MCF 10A (cell line): ENCODE data around the gene PRLR. TPM values are rescaled to one million over a fixed set of nuclear protein-coding genes. Genes with fewer than 3 reads are reported as not detected.

Experiments
- BruUV-seq: library from RNA; stranded (reverse); fragments of 400-500 nt; replicated peaks from 2 replicates; lab custom pipeline; 2021; lab: Mats Ljungman, UMichigan
- CTCF ChIA-PET: fragments of 300-600 bp; sonication (Branson Sonifier 250); formaldehyde crosslinking; extraction: SDS; loops from one replicate; lab custom pipeline; 2021; ENCODE audit warnings: antibody characterized with exemption, inconsistent platforms; lab: Yijun Ruan, JAX
- POLR2A ChIA-PET: fragments of 300-600, 350-650 bp; sonication (Branson Sonifier 250); formaldehyde crosslinking; extraction: SDS; loops from one replicate; lab custom pipeline; 2020; ENCODE audit warnings: antibody characterized with exemption, inconsistent platforms; lab: Yijun Ruan, JAX
- DNase-seq: peaks from one replicate; pipeline ENCODE4 v3.0.0-alpha.2; 2018; ENCODE audit not compliant: unreplicated experiment
- H3K27ac Mint-ChIP-seq: one replicate; pipeline ENCODE4 v1.8.0; 2022; ENCODE audit warnings: mild to moderate bottlenecking, low read depth, mixed read lengths; ENCODE audit not compliant: unreplicated experiment
- H3K27me3 Mint-ChIP-seq: one replicate; pipeline ENCODE4 v1.8.0; 2022; ENCODE audit warnings: mixed read lengths; ENCODE audit not compliant: insufficient read depth, unreplicated experiment
- H3K36me3 Mint-ChIP-seq: one replicate; pipeline ENCODE4 v1.8.0; 2022; ENCODE audit warnings: mild to moderate bottlenecking, moderate library complexity, mixed read lengths; ENCODE audit not compliant: insufficient read depth, unreplicated experiment
- H3K4me1 Mint-ChIP-seq: one replicate; pipeline ENCODE4 v1.8.0; 2022; ENCODE audit warnings: mixed read lengths; ENCODE audit not compliant: insufficient read depth, unreplicated experiment
- H3K4me3 Mint-ChIP-seq: one replicate; pipeline ENCODE4 v1.8.0; 2022; ENCODE audit warnings: mild to moderate bottlenecking, moderate library complexity, mixed read lengths; ENCODE audit not compliant: unreplicated experiment
- H3K9me3 Mint-ChIP-seq: one replicate; pipeline ENCODE4 v1.8.0; 2022; ENCODE audit warnings: mixed read lengths; ENCODE audit not compliant: unreplicated experiment
- intact Hi-C: fragments of 100-400 bp; cut with micrococcal nuclease; formaldehyde crosslinking; loops from 2 replicates; pipeline ENCODE4 v1.14.1; 2022
- total RNA-seq: library from RNA; stranded (reverse); gene quantifications from 2 replicates; pipeline ENCODE4 v1.2.3, GENCODE V29; 2022
- TF ChIP-seq, protein P1 (sequence below): fragments of 200-600 bp; IDR thresholded peaks from one replicate; pipeline ENCODE4 v1.8.0; 2022; ENCODE audit warnings: antibody characterized with exemption, mild to moderate bottlenecking; ENCODE audit not compliant: unreplicated experiment

PRLR gene
- total RNA-seq, 1 experiment from 2014 or later, result 0.16 TPM

DNA sequence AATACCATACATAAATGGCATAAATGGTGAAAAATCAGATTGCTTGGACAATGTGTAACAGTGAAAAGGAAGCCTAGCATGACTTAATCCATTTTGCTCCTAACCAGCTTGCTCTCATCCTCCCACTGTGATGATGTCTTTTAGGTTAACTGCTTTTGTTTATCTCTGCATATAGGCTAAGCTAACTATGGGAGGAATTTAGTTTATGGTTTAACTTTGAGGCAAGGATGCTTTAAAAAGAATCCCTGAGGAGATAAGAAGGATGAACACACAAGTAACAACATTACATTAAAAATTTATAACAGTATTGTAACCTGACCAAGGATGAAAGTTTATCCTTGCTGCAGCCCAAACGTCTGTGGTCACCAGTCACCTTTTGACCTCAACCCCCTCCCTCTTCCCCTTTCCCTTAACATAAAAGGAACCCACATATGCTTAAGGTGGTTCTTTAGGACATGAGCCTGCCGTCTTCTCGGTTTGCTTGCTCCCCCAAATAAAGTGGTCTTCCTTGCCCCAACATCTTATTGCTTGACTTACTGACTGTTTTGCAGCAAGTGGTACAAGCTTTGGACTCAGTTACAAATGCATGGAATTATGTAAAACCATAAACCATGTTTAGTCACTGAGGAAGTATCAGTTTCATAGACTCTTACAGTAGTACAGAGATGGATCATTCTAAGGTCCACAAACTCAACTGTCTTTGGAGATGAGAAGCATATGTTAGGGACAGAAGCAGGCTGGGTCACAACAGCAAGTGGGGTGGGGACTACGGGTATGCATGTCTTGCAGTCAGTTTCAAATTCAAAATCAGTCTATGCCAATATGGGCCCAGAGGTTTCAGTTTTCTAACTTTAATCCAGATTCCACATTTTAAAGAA lies 213.9 kb downstream of the PRLR start:
- intact Hi-C loops, result no loop called here
- Mint-ChIP-seq H3K9me3 (peaks cover 8% of the 10 kb centered on the region), H3K36me3 (no peaks in the 10 kb centered on the region), H3K27me3 (peaks cover 10% of the 10 kb centered on the region), H3K4me3 (no peak overlapping the region), H3K27ac (no peak overlapping the region), H3K4me1 (no peaks in the 10 kb centered on the region)
- BruUV-seq, result no TSS peak
- TF ChIP-seq, protein P1, sequence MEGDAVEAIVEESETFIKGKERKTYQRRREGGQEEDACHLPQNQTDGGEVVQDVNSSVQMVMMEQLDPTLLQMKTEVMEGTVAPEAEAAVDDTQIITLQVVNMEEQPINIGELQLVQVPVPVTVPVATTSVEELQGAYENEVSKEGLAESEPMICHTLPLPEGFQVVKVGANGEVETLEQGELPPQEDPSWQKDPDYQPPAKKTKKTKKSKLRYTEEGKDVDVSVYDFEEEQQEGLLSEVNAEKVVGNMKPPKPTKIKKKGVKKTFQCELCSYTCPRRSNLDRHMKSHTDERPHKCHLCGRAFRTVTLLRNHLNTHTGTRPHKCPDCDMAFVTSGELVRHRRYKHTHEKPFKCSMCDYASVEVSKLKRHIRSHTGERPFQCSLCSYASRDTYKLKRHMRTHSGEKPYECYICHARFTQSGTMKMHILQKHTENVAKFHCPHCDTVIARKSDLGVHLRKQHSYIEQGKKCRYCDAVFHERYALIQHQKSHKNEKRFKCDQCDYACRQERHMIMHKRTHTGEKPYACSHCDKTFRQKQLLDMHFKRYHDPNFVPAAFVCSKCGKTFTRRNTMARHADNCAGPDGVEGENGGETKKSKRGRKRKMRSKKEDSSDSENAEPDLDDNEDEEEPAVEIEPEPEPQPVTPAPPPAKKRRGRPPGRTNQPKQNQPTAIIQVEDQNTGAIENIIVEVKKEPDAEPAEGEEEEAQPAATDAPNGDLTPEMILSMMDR, result no peak
- CTCF ChIA-PET, result interaction anchor here (1.4 kb wide), 1 partner anchor 14 kb away, joined by 12 read pairs; no protein-coding TSS in a partner anchor
- DNase-seq, result no peak
- POLR2A ChIA-PET, result interaction anchor here (0.7 to 0.8 kb wide), 2 partner anchors 19 to 294 kb away, joined by 3 read pairs; no protein-coding TSS in a partner anchor

DNA sequence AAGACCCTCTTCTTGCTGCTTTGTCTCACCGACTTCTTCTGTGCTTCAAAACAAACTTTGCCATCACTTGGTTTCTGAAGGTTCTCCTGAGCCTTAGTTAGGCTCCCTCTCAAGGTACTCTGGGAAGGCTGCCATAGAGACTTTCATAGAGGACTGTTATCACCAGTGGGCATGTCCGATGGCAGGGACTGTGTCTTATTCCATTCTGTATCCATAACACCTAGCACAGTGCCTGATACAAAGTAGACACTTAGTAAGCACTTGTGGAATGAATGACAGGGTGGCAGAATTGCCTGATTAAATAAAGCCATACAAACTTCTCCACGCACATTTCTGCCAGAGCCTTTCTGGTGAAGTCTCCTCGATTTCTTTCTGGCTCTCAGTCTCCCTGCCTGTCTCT lies 215.2 kb downstream of the PRLR start:
- DNase-seq, result no peak
- H3K27me3 Mint-ChIP-seq, result peaks cover 10% of the 10 kb centered on the region
- H3K9me3 Mint-ChIP-seq, result peaks cover 8% of the 10 kb centered on the region
- BruUV-seq, result no TSS peak
- H3K36me3 Mint-ChIP-seq, result no peaks in the 10 kb centered on the region
- ChIA-PET CTCF (interaction anchor here (0.6 kb wide), 1 partner anchor 760 kb away, joined by 3 read pairs; no protein-coding TSS in a partner anchor), POLR2A (no interaction called here)
- H3K4me1 Mint-ChIP-seq, result no peaks in the 10 kb centered on the region
- TF ChIP-seq, protein P1, result no peak
- H3K27ac Mint-ChIP-seq, result no peak overlapping the region
- intact Hi-C loops, result no loop called here
- no peak overlapping the region for H3K4me3 Mint-ChIP-seq

DNA sequence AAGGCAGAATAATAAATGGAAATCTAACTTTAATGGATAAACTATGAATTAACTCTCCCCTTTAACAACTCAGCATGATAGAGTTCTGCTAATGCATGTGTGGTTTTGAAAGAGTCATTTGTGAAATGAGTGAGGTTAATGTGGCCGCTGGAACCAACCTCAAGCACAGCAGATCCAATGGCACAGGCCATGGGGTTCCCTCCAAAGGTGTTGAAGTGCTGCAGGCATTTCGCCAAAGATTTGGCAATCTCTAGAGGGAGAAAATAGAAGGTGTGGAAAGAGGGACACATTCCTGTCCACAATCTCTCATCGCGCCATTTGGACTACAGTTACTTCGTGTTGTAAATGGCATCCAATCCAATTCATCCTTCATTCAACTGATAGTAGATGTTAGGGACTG lies 217.5 kb downstream of the PRLR start:
- ChIA-PET POLR2A (no interaction called here), CTCF (no interaction called here)
- H3K4me3 Mint-ChIP-seq, result no peak overlapping the region
- H3K36me3 Mint-ChIP-seq, result no peaks in the 10 kb centered on the region
- no TSS peak for BruUV-seq
- intact Hi-C loops, result no loop called here
- H3K9me3 Mint-ChIP-seq, result peaks cover 5% of the 10 kb centered on the region
- H3K27me3 Mint-ChIP-seq, result peaks cover 6% of the 10 kb centered on the region
- H3K27ac Mint-ChIP-seq, result no peak overlapping the region
- H3K4me1 Mint-ChIP-seq, result no peaks in the 10 kb centered on the region
- TF ChIP-seq, protein P1, result no peak
- peak; percentile 42 for DNase-seq

DNA sequence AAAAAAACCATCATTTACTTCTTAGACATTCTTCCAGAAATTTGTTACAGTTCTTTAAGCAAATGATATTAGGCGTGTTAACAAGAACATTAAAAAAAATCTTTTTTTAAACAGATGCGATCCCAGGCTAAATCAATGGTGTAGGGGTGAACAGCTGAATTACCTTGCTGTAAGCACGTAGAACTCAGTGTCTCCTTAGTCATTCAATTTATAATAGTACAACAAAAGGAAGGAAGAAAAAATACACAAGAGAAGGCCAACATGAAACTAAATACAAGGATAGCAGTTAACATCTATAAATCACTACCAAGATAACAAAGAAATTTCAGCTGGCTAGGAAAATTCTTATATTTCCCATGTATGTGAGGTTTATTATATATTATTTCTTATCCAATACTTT lies 217.9 kb downstream of the PRLR start:
- no peak for DNase-seq
- Mint-ChIP-seq H3K27me3 (peaks cover 1% of the 10 kb centered on the region), H3K4me1 (no peaks in the 10 kb centered on the region), H3K9me3 (peaks cover under 1% of the 10 kb centered on the region), H3K36me3 (no peaks in the 10 kb centered on the region), H3K4me3 (no peak overlapping the region), H3K27ac (no peak overlapping the region)
- intact Hi-C loops, result no loop called here
- TF ChIP-seq, protein P1, result no peak
- CTCF ChIA-PET, result no interaction called here
- BruUV-seq, result no TSS peak
- POLR2A ChIA-PET, result no interaction called here
